A673 (cell line): ENCODE data around the gene RIPOR3. TPM values are rescaled to one million over a fixed set of nuclear protein-coding genes. Genes with fewer than 3 reads are reported as not detected.

ENCODE experiments used
- BruUV-seq: library from RNA; stranded (reverse); fragments of 400-500 nt; replicated peaks from 2 replicates; lab custom pipeline; 2021; lab: Mats Ljungman, UMichigan
- CTCF ChIA-PET: fragments of 300-600 bp; sonication (Branson Sonifier 250); formaldehyde crosslinking; loops from one replicate; lab custom pipeline; 2022; ENCODE audit warnings: antibody characterized with exemption; lab: Charles Lee
- POLR2A ChIA-PET: fragments of 300-600 bp; sonication (Branson Sonifier 250); formaldehyde crosslinking; loops from one replicate; lab custom pipeline; 2022; ENCODE audit warnings: antibody characterized with exemption; ENCODE audit not compliant: low non-redundant PET; lab: Charles Lee
- DNase-seq: peaks from one replicate; pipeline ENCODE4 v3.0.0-alpha.2; 2015; ENCODE audit warnings: low spot score
- H3K27ac ChIP-seq: fragments of 200-600 bp; sonication (generic); 2 replicates; pipeline ENCODE4 v1.5.1; 2016; ENCODE audit warnings: mixed run types, low read depth, mild to moderate bottlenecking, mixed read lengths, antibody characterized with exemption, low read length; ENCODE audit not compliant: poor library complexity, severe bottlenecking
- H3K27me3 ChIP-seq: fragments of 200-600 bp; sonication (generic); replicated peaks from 2 replicates; pipeline ENCODE4 v1.6.1; 2017; ENCODE audit warnings: mixed run types, low read depth, mild to moderate bottlenecking, mixed read lengths, antibody characterized with exemption, low read length; ENCODE audit not compliant: insufficient read depth, poor library complexity
- H3K36me3 ChIP-seq: fragments of 200-600 bp; sonication (generic); 2 replicates; pipeline ENCODE4 v1.6.1; 2016; ENCODE audit warnings: mixed run types, mild to moderate bottlenecking, mixed read lengths, antibody characterized with exemption, low read length; ENCODE audit not compliant: insufficient read depth, poor library complexity, severe bottlenecking
- H3K4me1 ChIP-seq: fragments of 200-600 bp; sonication (generic); 2 replicates; pipeline ENCODE4 v1.6.1; 2017; ENCODE audit warnings: mixed run types, mild to moderate bottlenecking, mixed read lengths, antibody characterized with exemption, low read length; ENCODE audit not compliant: insufficient read depth, poor library complexity, severe bottlenecking
- H3K4me3 ChIP-seq: fragments of 200-600 bp; sonication (generic); 2 replicates; pipeline ENCODE4 v1.5.1; 2016; ENCODE audit warnings: low read depth, mixed run types, mild to moderate bottlenecking, mixed read lengths, low read length; ENCODE audit not compliant: poor library complexity, severe bottlenecking
- H3K9me3 ChIP-seq: fragments of 200-600 bp; sonication (generic); 2 replicates; pipeline ENCODE4 v1.6.1; 2016; ENCODE audit warnings: mixed run types, low read depth, mild to moderate bottlenecking, mixed read lengths, antibody characterized with exemption, low read length; ENCODE audit not compliant: poor library complexity, severe bottlenecking
- CTCF ChIP-seq: fragments of 300-800, 200-600 bp; sonication (generic); conservative IDR thresholded peaks from 2 replicates; pipeline ENCODE4 v1.5.1; 2017; ENCODE audit warnings: low read depth, mild to moderate bottlenecking, antibody characterized with exemption, low read length, moderate library complexity, mixed read lengths
- EZH2 ChIP-seq: fragments of 200-600 bp; sonication (generic); IDR thresholded peaks from 2 replicates; pipeline ENCODE4 v1.6.1; 2017; ENCODE audit warnings: borderline replicate concordance, low read depth, mild to moderate bottlenecking, mixed read lengths, antibody characterized with exemption, low read length; ENCODE audit not compliant: poor library complexity, severe bottlenecking
- intact Hi-C: fragments of 100-400 bp; cut with micrococcal nuclease; formaldehyde crosslinking; loops from one replicate; pipeline ENCODE4 v1.10.0; 2022; ENCODE audit not compliant: unreplicated experiment
- total RNA-seq: library from RNA; stranded (reverse); gene quantifications from 2 replicates; pipeline ENCODE4 v1.2.3, GENCODE V29; 2021

The RIPOR3 gene
- total RNA-seq, 1 experiment from 2014 or later, result 19.1 TPM

- Histone ChIP-seq H3K27me3 (no peaks in the 10 kb centered on the region), H3K27ac (no peak overlapping the region), H3K4me1 (peaks cover 9% of the 10 kb centered on the region), H3K4me3 (no peak overlapping the region), H3K9me3 (no peaks in the 10 kb centered on the region), H3K36me3 (peaks cover 58% of the 10 kb centered on the region)
- TF ChIP-seq EZH2 (no peak), CTCF (peak; percentile 86)
- DNase-seq, result peak; percentile 59
- POLR2A ChIA-PET, result no interaction called here
- intact Hi-C loops, result loop anchor here (2.0 to 5.0 kb wide), 2 partner anchors 157 to 393 kb away; no protein-coding TSS in a partner anchor
- CTCF ChIA-PET, result interaction anchor here (0.6 to 1.2 kb wide), 4 partner anchors 102 to 693 kb away, joined by 3 to 6 read pairs (median 4); no protein-coding TSS in a partner anchor
- BruUV-seq, result no TSS peak
Observed at GRCh38 chr20:50580016-50580747, 111.2 kb downstream of the RIPOR3 start.

GRCh38 chr20:50579511-50579910 is 111.8 kb downstream of the RIPOR3 start:
- Histone ChIP-seq H3K36me3 (peaks cover 59% of the 10 kb centered on the region), H3K4me1 (peaks cover 9% of the 10 kb centered on the region), H3K27me3 (no peaks in the 10 kb centered on the region), H3K4me3 (no peak overlapping the region), H3K27ac (no peak overlapping the region), H3K9me3 (no peaks in the 10 kb centered on the region)
- intact Hi-C loops, result loop anchor here (5.0 kb wide), 1 partner anchor 102 kb away; no protein-coding TSS in a partner anchor
- TF ChIP-seq EZH2 (no peak), CTCF (no peak)
- CTCF ChIA-PET, result interaction anchor here (0.6 to 1.2 kb wide), 5 partner anchors 101 to 693 kb away, joined by 3 to 6 read pairs (median 4); no protein-coding TSS in a partner anchor
- DNase-seq, result no peak
- POLR2A ChIA-PET, result no interaction called here
- BruUV-seq, result no TSS peak

- POLR2A ChIA-PET, result no interaction called here
- no peak overlapping the region for H3K27ac ChIP-seq
- no peak overlapping the region for H3K4me3 ChIP-seq
- no peaks in the 10 kb centered on the region for H3K27me3 ChIP-seq
- intact Hi-C loops, result loop anchor here (5.0 kb wide), 1 partner anchor 101 kb away; no protein-coding TSS in a partner anchor
- no peak for TF ChIP-seq EZH2
- TF ChIP-seq CTCF, result no peak
- no peaks in the 10 kb centered on the region for H3K9me3 ChIP-seq
- CTCF ChIA-PET, result interaction anchor here (1.2 kb wide), 1 partner anchor 100 kb away, joined by 4 read pairs; no protein-coding TSS in a partner anchor
- no TSS peak for BruUV-seq
- H3K36me3 ChIP-seq, result peaks cover 58% of the 10 kb centered on the region
- no peak for DNase-seq
- H3K4me1 ChIP-seq, result peaks cover 9% of the 10 kb centered on the region
Observed at GRCh38 chr20:50578778-50579165, 112.6 kb downstream of the RIPOR3 start.
